SK-N-SH (cell line): ENCODE results near the gene MAPK12. TPM values are rescaled to one million over a fixed set of nuclear protein-coding genes. Genes with fewer than 3 reads are reported as not detected.

Experiments used
- CTCF ChIA-PET: fragments of 300-600, 350-600 bp; formaldehyde crosslinking; extraction: SDS; loops from one replicate; lab custom pipeline; 2021; lab: Yijun Ruan, JAX
- POLR2A ChIA-PET: fragments of 350-600 bp; sonication (Branson Sonifier 250); formaldehyde crosslinking; extraction: SDS; loops from one replicate; lab custom pipeline; 2020; ENCODE audit warnings: antibody characterized with exemption, inconsistent platforms; lab: Yijun Ruan, JAX
- DNase-seq: peaks from one replicate; pipeline ENCODE4 v3.0.0; 2012
- H2AFZ ChIP-seq: fragments of 200-600 bp; sonication (generic); 2 replicates; pipeline ENCODE4 v1.8.1; 2016; ENCODE audit warnings: antibody characterized with exemption, mild to moderate bottlenecking, low read depth
- H3F3A ChIP-seq: fragments of 200-600 bp; sonication (generic); replicated peaks from 2 replicates; pipeline ENCODE3; 2016; ENCODE audit warnings: antibody characterized with exemption, mild to moderate bottlenecking; ENCODE audit not compliant: insufficient read depth
- H3K27ac ChIP-seq, 2 experiments: fragments of 200-500 bp in 1 of 2; fragments of 200-600 bp in 1 of 2; sonication (Bioruptor generic) in 1 of 2; sonication (generic), shearing (Covaris generic) in 1 of 2; 2 replicates each; pipeline versions ENCODE4 v1.5.1 to v1.6.1; 2014 to 2016; ENCODE audit warnings: low read depth in 2 of 2, inconsistent platforms in 1 of 2, low read length in 1 of 2, mild to moderate bottlenecking in 1 of 2, mixed read lengths in 1 of 2
- H3K27me3 ChIP-seq: fragments of 200-600 bp; sonication (generic), shearing (Covaris generic); 2 replicates; pipeline ENCODE4 v1.6.1; 2016; ENCODE audit warnings: mixed run types; ENCODE audit not compliant: insufficient read depth
- H3K36me3 ChIP-seq, 2 experiments: fragments of 200-500 bp in 1 of 2; fragments of 200-600 bp in 1 of 2; sonication (Bioruptor generic) in 1 of 2; sonication (generic) in 1 of 2; replicated peaks in 1 of 2; 2 replicates each; pipeline versions ENCODE3 to v1.5.1; 2014 to 2016; ENCODE audit warnings: low read length in 1 of 2, mild to moderate bottlenecking in 1 of 2; ENCODE audit not compliant: insufficient read depth in 2 of 2, control insufficient read depth in 1 of 2
- H3K4me1 ChIP-seq, 2 experiments: fragments of 200-500 bp in 1 of 2; fragments of 200-600 bp in 1 of 2; sonication (Bioruptor generic) in 1 of 2; sonication (generic), shearing (Covaris generic) in 1 of 2; 2 replicates each; pipeline versions ENCODE4 v1.5.1 to v1.6.1; 2014 to 2016; ENCODE audit warnings: low read depth in 1 of 2, low read length in 1 of 2, mixed run types in 1 of 2; ENCODE audit not compliant: insufficient read depth in 2 of 2, control insufficient read depth in 1 of 2
- H3K4me2 ChIP-seq: fragments of 200-600 bp; sonication (generic), shearing (Covaris generic); 2 replicates; pipeline ENCODE4 v1.6.1; 2017; ENCODE audit warnings: mixed run types
- H3K4me3 ChIP-seq, 2 experiments: fragments of 200-500 bp in 1 of 2; fragments of 200-600 bp in 1 of 2; sonication (Bioruptor generic) in 1 of 2; sonication (generic), shearing (Covaris generic) in 1 of 2; 2 replicates each; pipeline versions ENCODE4 v1.5.1 to v1.8.1; 2014 to 2016; ENCODE audit warnings: low read depth in 2 of 2, inconsistent platforms in 1 of 2, low read length in 1 of 2, mild to moderate bottlenecking in 1 of 2, mixed read lengths in 1 of 2, moderate library complexity in 1 of 2
- H3K79me2 ChIP-seq: fragments of 200-600 bp; sonication (generic); 2 replicates; pipeline ENCODE4 v1.8.1; 2017; ENCODE audit warnings: mild to moderate bottlenecking; ENCODE audit not compliant: insufficient read depth
- H3K9ac ChIP-seq: fragments of 200-600 bp; sonication (generic); 2 replicates; pipeline ENCODE4 v1.6.1; 2017; ENCODE audit warnings: mixed run types
- H3K9me2 ChIP-seq: fragments of 200-600 bp; sonication (generic); 2 replicates; pipeline ENCODE4 v1.6.1; 2017; ENCODE audit warnings: mixed run types
- H3K9me3 ChIP-seq: fragments of 200-600 bp; sonication (generic); 2 replicates; pipeline ENCODE4 v1.6.1; 2017; ENCODE audit warnings: mixed run types, mild to moderate bottlenecking, moderate library complexity
- H4K20me1 ChIP-seq: fragments of 200-600 bp; sonication (generic); 2 replicates; pipeline ENCODE4 v1.6.1; 2017; ENCODE audit warnings: mild to moderate bottlenecking, mixed run types; ENCODE audit not compliant: insufficient read depth
- CHD2 ChIP-seq: fragments of 150-350 bp; IDR thresholded peaks from 2 replicates; pipeline ENCODE4 v1.6.1; 2018; ENCODE audit warnings: low read length; ENCODE audit not compliant: partially characterized antibody
- ELF1 ChIP-seq: IDR thresholded peaks from 2 replicates; pipeline ENCODE4 v1.4.0; 2012
- EZH2phosphoT487 ChIP-seq: fragments of 200-600 bp; sonication (generic); IDR thresholded peaks from 2 replicates; pipeline ENCODE4 v1.6.1; 2017; ENCODE audit warnings: low read depth, mixed run types, mild to moderate bottlenecking, antibody characterized with exemption, moderate library complexity, borderline replicate concordance
- FOSL2 ChIP-seq: IDR thresholded peaks from 2 replicates; pipeline ENCODE4 v1.4.0; 2012; ENCODE audit warnings: low read depth, mild to moderate bottlenecking, moderate library complexity, borderline replicate concordance
- FOXJ3 ChIP-seq: sonication (generic); formaldehyde crosslinking; IDR thresholded peaks from 2 replicates; pipeline ENCODE4 v1.5.1; 2020; ENCODE audit warnings: mild to moderate bottlenecking, missing genetic modification reagents
- GATA2 ChIP-seq: sonication (generic); formaldehyde crosslinking; IDR thresholded peaks from 2 replicates; pipeline ENCODE4 v1.5.0; 2020; ENCODE audit warnings: mild to moderate bottlenecking, missing genetic modification reagents
- IRF3 ChIP-seq: fragments of 150-350 bp; IDR thresholded peaks from 2 replicates; pipeline ENCODE4 v1.6.1; 2016; ENCODE audit warnings: mild to moderate bottlenecking, low read depth, low read length
- MEF2A ChIP-seq: IDR thresholded peaks from 2 replicates; pipeline ENCODE4 v1.4.0; 2012; ENCODE audit warnings: low read depth, borderline replicate concordance
- MXI1 ChIP-seq: IDR thresholded peaks from 2 replicates; pipeline ENCODE4 v1.6.1; 2012; ENCODE audit warnings: mild to moderate bottlenecking, low read depth, low read length, improper control_type of control experiment
- NFIC ChIP-seq: IDR thresholded peaks from 2 replicates; pipeline ENCODE4 v1.4.0; 2012; ENCODE audit warnings: borderline replicate concordance
- PBX3 ChIP-seq: IDR thresholded peaks from 2 replicates; pipeline ENCODE4; 2012
- POLR2AphosphoS5 ChIP-seq: IDR thresholded peaks from 2 replicates; pipeline ENCODE4 v1.6.1; 2012; ENCODE audit warnings: low read depth, low read length
- RCOR1 ChIP-seq: fragments of 150-350 bp; IDR thresholded peaks from 2 replicates; pipeline ENCODE4 v1.6.1; 2017; ENCODE audit warnings: antibody characterized with exemption, low read length
- RFX5 ChIP-seq: IDR thresholded peaks from 2 replicates; pipeline ENCODE4 v1.6.1; 2012; ENCODE audit warnings: mild to moderate bottlenecking, improper control_type of control experiment, low read length
- TCF12 ChIP-seq: IDR thresholded peaks from 2 replicates; pipeline ENCODE4 v1.4.0; 2012
- TEAD4 ChIP-seq: IDR thresholded peaks from 2 replicates; pipeline ENCODE4 v1.4.0; 2012; ENCODE audit warnings: mild to moderate bottlenecking, borderline replicate concordance; ENCODE audit not compliant: insufficient read depth
- ZBTB33 ChIP-seq: IDR thresholded peaks from 2 replicates; pipeline ENCODE4 v1.4.0; 2012; ENCODE audit warnings: low read depth, borderline replicate concordance
- WGBS: methylation state at CpG from one replicate; pipeline ENCODE4 v1.1.6; 2017; ENCODE audit warnings: low lambda C conversion rate; 5-methylcytosine and 5-hydroxymethylcytosine counted together
- polyA plus RNA-seq, 3 experiments: library from polyadenylated mRNA; depleted of rRNA; stranded (reverse); fragments of >200 nt; gene quantifications; 2 replicates each; pipeline ENCODE4 v1.2.3, GENCODE V29; 2012

MAPK12 gene
- polyA plus RNA-seq, 1 of the 3 experiments (the other 2 are of a cell fraction), result 118 TPM

GRCh38 chr22:50227579-50228215, 33.8 kb downstream of the MAPK12 start:
- TF ChIP-seq TEAD4 (no peak), MXI1 (no peak), RFX5 (no peak), RCOR1 (no peak), MEF2A (no peak), PBX3 (no peak)
- Histone ChIP-seq H4K20me1 (no peaks in the 10 kb centered on the region), H3K79me2 (peaks cover 11% of the 10 kb centered on the region; the same call in 1 of the 2 replicates), H3K27me3 (no peaks in the 10 kb centered on the region), H3K9ac (no peak overlapping the region), H3F3A (no peaks in the 10 kb centered on the region), H3K27ac (no peak overlapping the region), H3K4me3 (no peak overlapping the region), H3K36me3 (peaks cover 0 to 28% of the 10 kb centered on the region in 2 experiments), H3K9me3 (no peaks in the 10 kb centered on the region), H3K9me2 (no peaks in the 10 kb centered on the region), H3K4me1 (no peaks in the 10 kb centered on the region), H2AFZ (no peak overlapping the region), H3K4me2 (no peak overlapping the region)
- no peak for DNase-seq
- POLR2A ChIA-PET, result no interaction called here
- 96% methylated on average over 14 of the region's 25 CpGs for WGBS
- CTCF ChIA-PET, result interaction anchor here (0.9 to 2.1 kb wide), 5 partner anchors 9 to 271 kb away, joined by 3 to 13 read pairs (median 3); no protein-coding TSS in a partner anchor

- peaks cover 0 to 36% of the 10 kb centered on the region in 2 experiments for H3K36me3 ChIP-seq
- no peak overlapping the region for H3K9ac ChIP-seq
- TF ChIP-seq TCF12 (no peak), EZH2phosphoT487 (no peak), RFX5 (no peak), POLR2AphosphoS5 (no peak), FOSL2 (no peak), CHD2 (no peak), ZBTB33 (no peak), GATA2 (no peak), NFIC (no peak), ELF1 (no peak), FOXJ3 (CRISPR knock-in tag) (no peak), IRF3 (no peak), TEAD4 (no peak), RCOR1 (no peak)
- H2AFZ ChIP-seq, result no peak overlapping the region
- no peak overlapping the region for H3K4me3 ChIP-seq
- H4K20me1 ChIP-seq, result no peaks in the 10 kb centered on the region
- H3K27me3 ChIP-seq, result no peaks in the 10 kb centered on the region
- CTCF ChIA-PET, result interaction anchor here (0.9 to 2.1 kb wide), 5 partner anchors 10 to 272 kb away, joined by 3 to 13 read pairs (median 3); no protein-coding TSS in a partner anchor
- H3K9me3 ChIP-seq, result no peaks in the 10 kb centered on the region
- H3K79me2 ChIP-seq, result peaks cover 11% of the 10 kb centered on the region; the same call in 1 of the 2 replicates
- no peaks in the 10 kb centered on the region for H3K9me2 ChIP-seq
- 100% methylated on average over 4 of the region's 18 CpGs for WGBS
- POLR2A ChIA-PET, result no interaction called here
- H3K27ac ChIP-seq, result no peak overlapping the region
- no peaks in the 10 kb centered on the region for H3F3A ChIP-seq
- no peak overlapping the region for H3K4me2 ChIP-seq
- no peaks in the 10 kb centered on the region for H3K4me1 ChIP-seq
- no peak for DNase-seq
Observed at GRCh38 chr22:50226875-50227165, 34.7 kb downstream of the MAPK12 start.
